IMR-90 (cell line): ENCODE measurements around the gene XYLT2. TPM values are rescaled to one million over a fixed set of nuclear protein-coding genes. Genes with fewer than 3 reads are reported as not detected.

Experiments
- ATAC-seq: fragments of 200-7000 bp; cut with Tn5 transposase; 2 replicates; pipeline ENCODE4 v1.9.1; 2020; ENCODE audit warnings: low read depth, mild to moderate bottlenecking, moderate library complexity
- BruUV-seq: library from RNA; stranded (reverse); fragments of 400-500 nt; replicated peaks from 2 replicates; lab custom pipeline; 2021; lab: Mats Ljungman, UMichigan
- CTCF ChIA-PET: fragments of 300-600 bp; formaldehyde crosslinking; extraction: SDS; loops from one replicate; lab custom pipeline; 2021; ENCODE audit warnings: antibody characterized with exemption; lab: Yijun Ruan, JAX
- POLR2A ChIA-PET: fragments of 300-600 bp; sonication (Branson Sonifier 250); formaldehyde crosslinking; loops from one replicate; lab custom pipeline; 2022; ENCODE audit warnings: antibody characterized with exemption; ENCODE audit not compliant: unreplicated experiment; lab: Charles Lee
- DNase-seq: peaks from one replicate; pipeline ENCODE4 v3.0.0; 2013
- H2AFZ ChIP-seq: replicated peaks from 2 replicates; pipeline ENCODE3; 2013; ENCODE audit warnings: low read length, mild to moderate bottlenecking; ENCODE audit not compliant: poor library complexity
- H2AK5ac ChIP-seq: 2 replicates; pipeline ENCODE4 v1.6.1; 2013; ENCODE audit warnings: low read depth, low read length, inconsistent platforms
- H2AK9ac ChIP-seq: replicated peaks from 2 replicates; pipeline ENCODE3; 2013; ENCODE audit warnings: mild to moderate bottlenecking, low read depth, low read length, moderate library complexity; ENCODE audit not compliant: poor library complexity
- H2BK120ac ChIP-seq: 2 replicates; pipeline ENCODE4 v1.6.1; 2013; ENCODE audit warnings: low read depth, low read length, inconsistent platforms
- H2BK15ac ChIP-seq: 3 replicates; pipeline ENCODE4 v1.6.1; 2013; ENCODE audit warnings: low read depth, low read length, inconsistent platforms
- H2BK20ac ChIP-seq: 2 replicates; pipeline ENCODE4 v1.6.1; 2013; ENCODE audit warnings: low read depth, mild to moderate bottlenecking, inconsistent platforms, low read length, moderate library complexity
- H2BK5ac ChIP-seq: 2 replicates; pipeline ENCODE4 v1.6.1; 2013; ENCODE audit warnings: mild to moderate bottlenecking, low read depth, low read length, inconsistent platforms; ENCODE audit not compliant: poor library complexity, severe bottlenecking
- H3K14ac ChIP-seq: replicated peaks from 2 replicates; pipeline ENCODE4 v1.6.1; 2013; ENCODE audit warnings: low read depth, low read length, inconsistent platforms
- H3K18ac ChIP-seq: 2 replicates; pipeline ENCODE4 v1.6.1; 2013; ENCODE audit warnings: low read depth, low read length, control low read depth
- H3K23ac ChIP-seq: 2 replicates; pipeline ENCODE4 v1.6.1; 2013; ENCODE audit warnings: low read depth, low read length, inconsistent platforms
- H3K27ac ChIP-seq: 2 replicates; pipeline ENCODE4 v1.5.1; 2013; ENCODE audit warnings: mild to moderate bottlenecking, control low read depth, low read length; ENCODE audit not compliant: insufficient read depth
- H3K27me3 ChIP-seq: 2 replicates; pipeline ENCODE4 v1.6.1; 2013; ENCODE audit warnings: low read length; ENCODE audit not compliant: control insufficient read depth, insufficient read depth
- H3K36me3 ChIP-seq: 2 replicates; pipeline ENCODE4 v1.6.1; 2013; ENCODE audit warnings: low read length, mixed read lengths; ENCODE audit not compliant: control insufficient read depth, insufficient read depth
- H3K4ac ChIP-seq: 2 replicates; pipeline ENCODE4 v1.6.1; 2013; ENCODE audit warnings: low read depth, low read length, inconsistent platforms
- H3K4me1 ChIP-seq: 2 replicates; pipeline ENCODE4 v1.6.1; 2013; ENCODE audit warnings: low read length, mixed read lengths; ENCODE audit not compliant: control insufficient read depth, insufficient read depth
- H3K4me2 ChIP-seq: 2 replicates; pipeline ENCODE4 v1.6.1; 2013; ENCODE audit warnings: low read depth, mild to moderate bottlenecking, control low read depth, low read length, moderate library complexity
- H3K4me3 ChIP-seq: 2 replicates; pipeline ENCODE4 v1.5.1; 2013; ENCODE audit warnings: low read depth, mild to moderate bottlenecking, control low read depth, low read length, moderate library complexity; ENCODE audit not compliant: insufficient read depth
- H3K56ac ChIP-seq: 2 replicates; pipeline ENCODE4 v1.6.1; 2013; ENCODE audit warnings: low read length, inconsistent platforms; ENCODE audit not compliant: insufficient read depth; ENCODE audit errors: extremely low read depth
- H3K79me1 ChIP-seq, 2 experiments: 2 replicates each; pipeline ENCODE4 v1.6.1; 2013; ENCODE audit warnings: low read length in 2 of 2, inconsistent platforms in 1 of 2, low read depth in 1 of 2
- H3K9ac ChIP-seq: 2 replicates; pipeline ENCODE4 v1.6.1; 2013; ENCODE audit warnings: low read depth, low read length, control low read depth
- H3K9me1 ChIP-seq: 2 replicates; pipeline ENCODE4 v1.6.1; 2013; ENCODE audit warnings: low read length, inconsistent platforms; ENCODE audit not compliant: insufficient read depth
- H3K9me3 ChIP-seq: 2 replicates; pipeline ENCODE4 v1.6.1; 2013; ENCODE audit warnings: low read length; ENCODE audit not compliant: control insufficient read depth, insufficient read depth
- H4K20me1 ChIP-seq: 2 replicates; pipeline ENCODE4 v1.6.1; 2013; ENCODE audit warnings: low read length, inconsistent platforms; ENCODE audit not compliant: insufficient read depth
- H4K5ac ChIP-seq: 2 replicates; pipeline ENCODE4 v1.6.1; 2013; ENCODE audit warnings: mild to moderate bottlenecking, low read depth, low read length, control low read depth
- H4K8ac ChIP-seq, 2 experiments: 2 replicates each; pipeline ENCODE4 v1.6.1; 2013; ENCODE audit warnings: low read depth in 2 of 2, low read length in 2 of 2, control low read depth in 1 of 2, inconsistent platforms in 1 of 2
- H4K91ac ChIP-seq: 2 replicates; pipeline ENCODE4 v1.6.1; 2013; ENCODE audit warnings: low read depth, low read length, inconsistent platforms; ENCODE audit not compliant: insufficient read depth
- BHLHE40 ChIP-seq: fragments of 150-350 bp; IDR thresholded peaks from 2 replicates; pipeline ENCODE4 v1.6.1; 2016; ENCODE audit warnings: mild to moderate bottlenecking, low read depth, low read length
- CEBPB ChIP-seq: IDR thresholded peaks from 2 replicates; pipeline ENCODE4 v1.6.1; 2012; ENCODE audit warnings: low read depth, low read length, improper control_type of control experiment
- CTCF ChIP-seq: conservative IDR thresholded peaks from 2 replicates; pipeline ENCODE4 v1.5.1; 2012; ENCODE audit warnings: mild to moderate bottlenecking, low read depth, low read length, improper control_type of control experiment
- FOS ChIP-seq: fragments of 150-350 bp; IDR thresholded peaks from 2 replicates; pipeline ENCODE4 v1.6.1; 2016; ENCODE audit warnings: low read depth, low read length
- MAFK ChIP-seq: IDR thresholded peaks from 2 replicates; pipeline ENCODE4 v1.6.1; 2012; ENCODE audit warnings: low read depth, low read length, improper control_type of control experiment
- MXI1 ChIP-seq: IDR thresholded peaks from 2 replicates; pipeline ENCODE4 v1.6.1; 2012; ENCODE audit warnings: low read depth, mild to moderate bottlenecking, low read length, moderate library complexity, borderline replicate concordance
- POLR2A ChIP-seq: IDR thresholded peaks from 2 replicates; pipeline ENCODE4 v1.6.1; 2012; ENCODE audit warnings: mild to moderate bottlenecking, low read depth, low read length
- RCOR1 ChIP-seq: IDR thresholded peaks from 2 replicates; pipeline ENCODE4 v1.6.1; 2012; ENCODE audit warnings: mild to moderate bottlenecking, low read length, improper control_type of control experiment; ENCODE audit not compliant: insufficient replicate concordance
- RFX5 ChIP-seq: IDR thresholded peaks from 2 replicates; pipeline ENCODE4 v1.8.0; 2012; ENCODE audit warnings: low read depth, mild to moderate bottlenecking, low read length, moderate library complexity
- SMC3 ChIP-seq: fragments of 150-350 bp; IDR thresholded peaks from 2 replicates; pipeline ENCODE4 v1.6.1; 2016; ENCODE audit warnings: low read depth, mild to moderate bottlenecking, antibody characterized with exemption, low read length, moderate library complexity
- WGBS, 2 experiments: methylation state at CpG; one replicate each; pipeline versions ENCODE4 v1.1.5 to v1.1.7; 2013; ENCODE audit warnings: missing lambda C conversion rate in 2 of 2; ENCODE audit not compliant: insufficient read length in 1 of 2; ENCODE audit errors: extremely low coverage in 2 of 2; 5-methylcytosine and 5-hydroxymethylcytosine counted together
- dilution Hi-C: fragments of 300-500 bp; cut with HindIII; formaldehyde crosslinking; loops from one replicate; pipeline ENCODE4 v1.14.3; 2018; ENCODE audit warnings: low sequenced_read_pairs; ENCODE audit not compliant: unreplicated experiment
- in situ Hi-C: fragments of 300-500 bp; cut with MboI; formaldehyde crosslinking; loops from 3 replicates; pipeline ENCODE4 v1.14.3; 2019; ENCODE audit warnings: low sequenced_read_pairs, inconsistent platforms, mixed read lengths
- intact Hi-C: fragments of 100-400 bp; cut with micrococcal nuclease; formaldehyde crosslinking; loops from 2 replicates; pipeline ENCODE4 v1.10.0; 2022
- polyA plus RNA-seq, 3 experiments: library from polyadenylated mRNA; depleted of rRNA; stranded (reverse); fragments of >200 nt; gene quantifications; 2 replicates each; pipeline ENCODE4 v1.2.3, GENCODE V29; 2012; ENCODE audit warnings: low replicate concordance in 1 of 3
- total RNA-seq: library from RNA; depleted of rRNA; stranded (reverse); fragments of >200 nt; gene quantifications from 2 replicates; pipeline ENCODE4 v1.2.3, GENCODE V29; 2012
- TF ChIP-seq, protein P1 (sequence below): fragments of 150-350 bp; IDR thresholded peaks from 2 replicates; pipeline ENCODE4 v1.6.1; 2016; ENCODE audit warnings: low read depth, mild to moderate bottlenecking, low read length, moderate library complexity, borderline replicate concordance
- TF ChIP-seq, protein P2 (sequence below): fragments of 150-350 bp; IDR thresholded peaks from 2 replicates; pipeline ENCODE4 v1.6.1; 2017; ENCODE audit warnings: mild to moderate bottlenecking, antibody characterized with exemption, low read length, low read depth

The XYLT2 gene
- total and polyA plus RNA-seq, 2 of the 4 experiments (the other 2 are of a cell fraction), result 27.7 to 31.9 TPM

DNA sequence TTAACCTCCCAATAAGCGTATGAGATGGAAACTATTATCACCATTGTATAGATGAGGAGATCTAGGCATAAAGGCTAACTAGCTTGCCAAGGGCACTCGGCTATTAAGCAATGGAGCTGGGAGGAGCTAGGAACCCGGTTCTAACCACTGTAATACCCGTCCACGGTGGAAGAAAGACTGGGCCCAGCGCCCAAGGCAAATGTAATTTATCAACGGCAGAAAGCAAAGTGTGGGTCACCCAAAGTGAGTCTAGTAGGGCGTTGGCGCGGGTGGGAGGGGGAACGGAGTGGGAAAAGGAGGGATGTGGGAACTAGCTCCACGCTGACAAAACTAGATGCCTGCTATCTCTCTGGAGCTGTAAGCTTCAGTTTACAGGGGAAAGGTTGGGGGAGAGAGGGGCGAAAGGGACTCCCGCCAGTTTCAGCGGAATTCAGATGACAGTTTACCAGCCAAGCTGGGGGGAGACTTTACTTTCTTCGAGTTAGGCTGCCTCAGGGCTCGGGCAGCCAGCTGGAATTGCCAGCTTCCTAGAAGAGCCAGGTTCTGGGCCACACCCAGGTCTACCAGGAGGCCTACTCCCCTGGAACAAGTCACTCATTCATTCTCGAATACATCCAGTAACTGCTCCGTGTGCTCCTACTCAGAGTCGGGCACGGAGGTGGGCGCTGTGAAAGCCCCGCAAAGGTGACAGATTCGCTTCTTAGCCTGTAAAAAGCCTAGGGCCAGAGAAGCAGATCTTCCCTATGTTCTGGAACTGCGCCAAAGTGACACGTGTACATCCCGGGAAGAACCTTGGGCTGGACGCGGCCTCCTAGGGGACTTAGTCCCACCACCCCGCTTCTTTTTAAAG, 50.6 kb downstream of the XYLT2 start:
- Histone ChIP-seq H2BK120ac (peak overlapping the region; percentile 1; the same call in 1 of the 2 replicates), H3K23ac (peak overlapping the region; percentile 97), H2BK5ac (peak overlapping the region; percentile 65), H3K14ac (peak overlapping the region; percentile 95), H3K18ac (0 out of 2 replicates have a peak overlapping the region, but pooled peaks have one; percentile 5), H4K91ac (peak overlapping the region; percentile 96), H4K5ac (peak overlapping the region; percentile 74), H3K27me3 (no peaks in the 10 kb centered on the region), H2AK9ac (peak overlapping the region; percentile 100), H2AFZ (peak overlapping the region; percentile 95), H3K79me1 (peaks cover 31 to 40% of the 10 kb centered on the region in 2 experiments), H3K9me3 (0 out of 2 replicates have a peak, but pooled peaks cover 2% of the 10 kb centered on the region), H3K56ac (peak overlapping the region; percentile 91), H3K4me3 (peak overlapping the region; percentile 96), H2AK5ac (peak overlapping the region; percentile 98), H3K27ac (peak overlapping the region; percentile 79), H4K8ac (peak overlapping the region; percentile 80 to 94), H2BK20ac (no peak overlapping the region), H3K4me1 (peaks cover 4% of the 10 kb centered on the region), H4K20me1 (peaks cover 52% of the 10 kb centered on the region), H3K36me3 (peaks cover 34% of the 10 kb centered on the region), H3K9ac (peak overlapping the region; percentile 92), H3K4me2 (peak overlapping the region; percentile 96), H3K4ac (peak overlapping the region; percentile 99), H2BK15ac (no peak overlapping the region; the same call in 2 of the 3 replicates), H3K9me1 (peaks cover 16% of the 10 kb centered on the region; the same call in 1 of the 2 replicates)
- peak; percentile 40 for ATAC-seq
- intact Hi-C loops (loop anchor here (1.0 kb wide), 1 partner anchor 82 kb away; the partner anchor contains the start of gene RSAD1), in situ Hi-C loops (no loop called here), dilution Hi-C loops (no loop called here)
- no TSS peak for BruUV-seq
- ChIA-PET POLR2A (interaction anchor here (0.6 to 1.3 kb wide), 3 partner anchors 14 to 83 kb away, joined by 3 to 5 read pairs (median 3); no protein-coding TSS in a partner anchor), CTCF (interaction anchor here (0.6 to 1.4 kb wide), 8 partner anchors 12 to 271 kb away, joined by 3 to 7 read pairs (median 4); partner anchors contain the start of gene ACSF2)
- DNase-seq, result peak; percentile 56
- 0% methylated on average over 10 of the region's 30 CpGs; no CpG with 5 or more reads in 1 of the 2 experiments for WGBS, 2 experiments
- TF ChIP-seq BHLHE40 (peak; percentile 17; the same call in 1 of the 2 replicates), RFX5 (no peak), FOS (no peak), POLR2A (no peak; the same call in 1 of the 2 replicates), RCOR1 (no peak), CTCF (no peak), MXI1 (peak; percentile 66; the same call in 1 of the 2 replicates), CEBPB (peak; percentile 90), MAFK (no peak), SMC3 (no peak)
- TF ChIP-seq, protein P1, sequence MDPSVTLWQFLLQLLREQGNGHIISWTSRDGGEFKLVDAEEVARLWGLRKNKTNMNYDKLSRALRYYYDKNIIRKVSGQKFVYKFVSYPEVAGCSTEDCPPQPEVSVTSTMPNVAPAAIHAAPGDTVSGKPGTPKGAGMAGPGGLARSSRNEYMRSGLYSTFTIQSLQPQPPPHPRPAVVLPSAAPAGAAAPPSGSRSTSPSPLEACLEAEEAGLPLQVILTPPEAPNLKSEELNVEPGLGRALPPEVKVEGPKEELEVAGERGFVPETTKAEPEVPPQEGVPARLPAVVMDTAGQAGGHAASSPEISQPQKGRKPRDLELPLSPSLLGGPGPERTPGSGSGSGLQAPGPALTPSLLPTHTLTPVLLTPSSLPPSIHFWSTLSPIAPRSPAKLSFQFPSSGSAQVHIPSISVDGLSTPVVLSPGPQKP, result no peak
- TF ChIP-seq, protein P2, sequence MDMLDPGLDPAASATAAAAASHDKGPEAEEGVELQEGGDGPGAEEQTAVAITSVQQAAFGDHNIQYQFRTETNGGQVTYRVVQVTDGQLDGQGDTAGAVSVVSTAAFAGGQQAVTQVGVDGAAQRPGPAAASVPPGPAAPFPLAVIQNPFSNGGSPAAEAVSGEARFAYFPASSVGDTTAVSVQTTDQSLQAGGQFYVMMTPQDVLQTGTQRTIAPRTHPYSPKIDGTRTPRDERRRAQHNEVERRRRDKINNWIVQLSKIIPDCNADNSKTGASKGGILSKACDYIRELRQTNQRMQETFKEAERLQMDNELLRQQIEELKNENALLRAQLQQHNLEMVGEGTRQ, result no peak
